HFFc6 (cell line): ENCODE data around the gene STARD6. TPM values are rescaled to one million over a fixed set of nuclear protein-coding genes. Genes with fewer than 3 reads are reported as not detected.

Source experiments
- DNase-seq: peaks from one replicate; pipeline ENCODE4 v3.0.0-alpha.2; 2018
- H3K27ac Mint-ChIP-seq: 2 replicates; pipeline ENCODE4 v1.8.0; 2020; ENCODE audit warnings: mild to moderate bottlenecking, mixed read lengths
- H3K27me3 Mint-ChIP-seq: 2 replicates; pipeline ENCODE4 v1.8.0; 2021; ENCODE audit warnings: mild to moderate bottlenecking, moderate library complexity, mixed read lengths; ENCODE audit not compliant: insufficient read depth
- H3K36me3 Mint-ChIP-seq: 2 replicates; pipeline ENCODE4 v1.8.0; 2021; ENCODE audit warnings: low read depth, mixed read lengths
- H3K4me1 Mint-ChIP-seq: 2 replicates; pipeline ENCODE4 v1.8.0; 2020; ENCODE audit warnings: low read depth, mixed read lengths
- H3K4me3 Mint-ChIP-seq: 2 replicates; pipeline ENCODE4 v1.8.0; 2020; ENCODE audit warnings: mild to moderate bottlenecking, moderate library complexity, mixed read lengths
- H3K9me3 Mint-ChIP-seq: 2 replicates; pipeline ENCODE4 v1.8.0; 2020; ENCODE audit warnings: mild to moderate bottlenecking, mixed read lengths
- long read RNA-seq: library from polyadenylated mRNA; unstranded; transcript quantifications from one replicate; pipeline ENCODE4 v2.0.0, GENCODE V29; 2019
- total RNA-seq, 6 experiments: library from RNA; stranded (reverse); fragmentation: NEBNext Ultra II Directional; extraction: Animal tissue kit (Norgen Biotek cat#: 25700); gene quantifications; 2 replicates in 1 of 6; 3 replicates in 5 of 6; pipeline ENCODE4 v1.2.3, GENCODE V29; 2021
- TF ChIP-seq, protein P1 (sequence below): fragments of 200-600 bp; sonication (generic); IDR thresholded peaks from 2 replicates; pipeline ENCODE4 v1.5.0; 2021; ENCODE audit warnings: antibody characterized with exemption, mild to moderate bottlenecking

Gene STARD6
- total RNA-seq: under 1 TPM in 4 of 6 experiments, not detected in 2; 0.24 to 0.41 (median 0.33) TPM
- long read RNA-seq: 0 reads

DNA sequence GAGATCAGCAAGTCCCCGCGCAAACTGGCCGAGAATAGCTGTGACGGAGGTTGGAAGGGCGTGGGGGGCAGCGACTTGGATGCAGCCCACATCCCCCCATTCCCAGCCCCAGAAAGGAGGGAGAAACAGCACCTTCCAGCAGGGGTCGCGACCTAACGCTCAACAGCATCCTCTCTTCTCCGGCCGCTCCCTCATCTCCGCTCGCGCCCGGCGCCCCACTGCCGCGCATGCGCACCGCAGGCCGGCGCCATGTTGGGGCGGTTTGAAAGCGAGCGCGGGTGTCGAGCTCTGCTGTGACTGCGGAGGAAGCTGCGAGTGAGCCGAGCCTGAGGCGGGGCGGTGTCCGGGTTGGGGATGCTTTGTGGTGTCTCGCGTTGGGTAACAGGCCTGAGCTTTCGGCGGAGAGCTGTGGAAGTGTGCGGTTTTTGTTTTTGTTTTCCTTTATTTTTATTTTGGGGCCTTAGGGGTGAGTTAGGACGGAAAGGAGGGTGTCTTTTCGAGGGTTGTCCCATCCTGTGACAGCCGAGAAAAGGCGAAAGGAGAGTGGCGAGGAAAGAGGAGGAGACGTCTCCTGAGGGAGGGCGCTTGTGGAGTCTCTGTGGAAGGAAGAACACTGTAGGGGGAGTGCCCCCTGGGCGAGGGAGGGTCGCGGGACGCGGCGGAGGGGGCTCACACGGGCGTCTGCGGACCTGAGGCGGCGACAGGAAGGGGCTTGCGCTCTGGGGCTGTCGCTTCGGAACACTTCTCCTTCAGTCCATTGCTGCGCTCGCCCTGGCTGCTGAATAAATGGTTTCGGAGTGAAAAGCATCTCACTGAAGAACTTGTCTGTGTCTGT lies at the start of gene STARD6, which contains the start of gene C18orf54:
TSS of gene STARD6 (minus strand) at position 199 of the 835 bp plus-strand sequence. CDS start 3,285 bp downstream, outside the sequence.
TSS of gene C18orf54 (plus strand) at position 247 of the 835 bp plus-strand sequence. CDS start 2,667 bp downstream, outside the sequence.
- Mint-ChIP-seq H3K36me3 (peaks cover 9% of the 10 kb centered on the region), H3K27me3 (peaks cover 2% of the 10 kb centered on the region; the same call in 1 of the 2 replicates), H3K9me3 (no peaks in the 10 kb centered on the region), H3K4me1 (peaks cover 25% of the 10 kb centered on the region), H3K27ac (peak within 1 kb of the TSS; percentile 93), H3K4me3 (peak within 1 kb of the TSS; percentile 96)
- TF ChIP-seq, protein P1, sequence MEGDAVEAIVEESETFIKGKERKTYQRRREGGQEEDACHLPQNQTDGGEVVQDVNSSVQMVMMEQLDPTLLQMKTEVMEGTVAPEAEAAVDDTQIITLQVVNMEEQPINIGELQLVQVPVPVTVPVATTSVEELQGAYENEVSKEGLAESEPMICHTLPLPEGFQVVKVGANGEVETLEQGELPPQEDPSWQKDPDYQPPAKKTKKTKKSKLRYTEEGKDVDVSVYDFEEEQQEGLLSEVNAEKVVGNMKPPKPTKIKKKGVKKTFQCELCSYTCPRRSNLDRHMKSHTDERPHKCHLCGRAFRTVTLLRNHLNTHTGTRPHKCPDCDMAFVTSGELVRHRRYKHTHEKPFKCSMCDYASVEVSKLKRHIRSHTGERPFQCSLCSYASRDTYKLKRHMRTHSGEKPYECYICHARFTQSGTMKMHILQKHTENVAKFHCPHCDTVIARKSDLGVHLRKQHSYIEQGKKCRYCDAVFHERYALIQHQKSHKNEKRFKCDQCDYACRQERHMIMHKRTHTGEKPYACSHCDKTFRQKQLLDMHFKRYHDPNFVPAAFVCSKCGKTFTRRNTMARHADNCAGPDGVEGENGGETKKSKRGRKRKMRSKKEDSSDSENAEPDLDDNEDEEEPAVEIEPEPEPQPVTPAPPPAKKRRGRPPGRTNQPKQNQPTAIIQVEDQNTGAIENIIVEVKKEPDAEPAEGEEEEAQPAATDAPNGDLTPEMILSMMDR: peak; percentile 71
- peak; percentile 83 for DNase-seq

DNA sequence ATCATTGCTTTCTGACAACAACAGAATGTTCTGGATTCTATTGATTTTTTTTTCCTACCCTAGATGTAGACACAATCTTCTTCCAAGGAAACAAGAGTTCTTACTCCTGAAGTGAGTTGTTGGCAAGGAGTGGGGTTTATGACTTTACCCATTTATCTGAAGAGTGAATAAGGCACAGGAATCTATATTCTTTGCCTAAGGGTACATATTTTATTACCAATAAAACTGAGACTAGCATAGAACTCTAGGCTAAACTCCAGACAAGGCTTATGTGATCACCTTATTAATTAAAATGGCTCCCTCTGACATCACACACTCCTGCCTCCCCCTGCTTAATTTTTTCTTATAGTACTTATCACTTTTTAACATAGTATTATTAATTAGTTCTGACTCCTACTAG lies 47.6 kb upstream of the STARD6 start:
- DNase-seq: no peak
- H3K9me3 Mint-ChIP-seq: no peaks in the 10 kb centered on the region
- H3K4me3 Mint-ChIP-seq: no peak overlapping the region
- H3K4me1 Mint-ChIP-seq: no peaks in the 10 kb centered on the region
- H3K27ac Mint-ChIP-seq: no peak overlapping the region
- no peaks in the 10 kb centered on the region for H3K36me3 Mint-ChIP-seq
- TF ChIP-seq, protein P1: no peak
- H3K27me3 Mint-ChIP-seq: no peaks in the 10 kb centered on the region; the same call in 1 of the 2 replicates

- DNase-seq: no peak
- H3K4me1 Mint-ChIP-seq: no peaks in the 10 kb centered on the region
- no peak overlapping the region for H3K4me3 Mint-ChIP-seq
- H3K27ac Mint-ChIP-seq: no peak overlapping the region
- no peaks in the 10 kb centered on the region for H3K36me3 Mint-ChIP-seq
- H3K27me3 Mint-ChIP-seq: no peaks in the 10 kb centered on the region
- TF ChIP-seq, protein P1: no peak
- no peaks in the 10 kb centered on the region for H3K9me3 Mint-ChIP-seq
These were observed 39.1 kb upstream of the STARD6 start for GRCh38 chr18:54396760-54397159.

DNA sequence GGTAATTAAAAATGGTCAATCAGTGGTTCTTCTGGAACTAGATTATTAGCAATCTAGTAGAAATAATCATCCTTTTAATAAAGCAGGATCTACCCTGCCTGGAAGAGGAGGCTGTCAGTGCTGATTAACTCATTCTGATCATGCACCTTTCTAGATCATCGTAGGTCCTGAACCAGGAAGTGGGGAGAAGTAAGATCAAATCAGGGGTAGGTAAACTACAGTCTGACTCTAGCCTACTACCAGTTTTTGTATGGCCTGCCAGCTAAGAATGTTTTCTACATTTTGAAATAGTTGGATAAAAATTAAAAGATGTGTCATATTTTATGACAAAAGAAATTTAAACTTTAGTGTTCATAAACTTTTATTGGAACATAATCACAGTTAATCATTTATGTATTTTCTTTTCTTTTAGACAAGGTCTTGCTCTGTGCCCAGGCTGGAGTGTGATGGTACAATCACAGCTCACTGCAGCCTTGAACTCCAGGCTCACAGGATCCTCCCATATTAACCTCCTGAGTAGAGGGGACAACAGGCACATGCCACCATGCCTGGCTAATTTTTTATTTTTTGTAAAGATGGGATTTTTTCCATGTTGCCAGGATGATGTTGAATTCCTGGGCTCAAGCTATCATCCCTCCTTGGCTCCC lies 36.1 kb upstream of the STARD6 start:
- no peak for DNase-seq
- Mint-ChIP-seq H3K4me3 (no peak overlapping the region), H3K36me3 (no peaks in the 10 kb centered on the region), H3K9me3 (no peaks in the 10 kb centered on the region), H3K4me1 (peaks cover 13% of the 10 kb centered on the region), H3K27me3 (no peaks in the 10 kb centered on the region; the same call in 1 of the 2 replicates), H3K27ac (no peak overlapping the region)
- TF ChIP-seq, protein P1: no peak

- Mint-ChIP-seq H3K27me3 (no peaks in the 10 kb centered on the region; the same call in 1 of the 2 replicates), H3K27ac (no peak overlapping the region), H3K4me1 (peaks cover 25% of the 10 kb centered on the region), H3K4me3 (no peak overlapping the region), H3K9me3 (no peaks in the 10 kb centered on the region), H3K36me3 (0 out of 2 replicates have a peak, but pooled peaks cover 4% of the 10 kb centered on the region)
- TF ChIP-seq, protein P1: peak; percentile 89
- DNase-seq: peak; percentile 67
These were observed 34.9 kb upstream of the STARD6 start for GRCh38 chr18:54392543-54393023.
